SH-SY5Y (cell line): ENCODE data around the gene KY.

Experiments used
- GATA2 ChIP-seq: IDR thresholded peaks from 2 replicates; pipeline ENCODE4 v1.6.1; 2011; ENCODE audit warnings: mild to moderate bottlenecking, low read depth, low read length
- GATA3 ChIP-seq: IDR thresholded peaks from 2 replicates; pipeline ENCODE4 v1.6.1; 2011; ENCODE audit warnings: low read depth, mild to moderate bottlenecking, low read length, moderate library complexity

GRCh38 chr3:134559591-134559990 is 91.2 kb downstream of the KY start:
- TF ChIP-seq GATA3, result no peak
- TF ChIP-seq GATA2, result no peak
